Activated CD4-positive, CD25-positive, alpha-beta regulatory T cell (primary cell): ENCODE data around the gene STXBP2.

Source experiments
- DNase-seq, 4 experiments: peaks; one replicate each; lab custom pipeline; 2025; lab: John Stamatoyannopoulos, UW

Gene STXBP2

GRCh38 chr19:7636691-7637373 is at the start of gene STXBP2:
Gene STXBP2, plus strand, starts transcription at chr19:7637110. Its CDS starts 40 bp downstream, at chr19:7637150.
- peak; percentile 86 to 92 (median 88) for DNase-seq

- no peak for DNase-seq
Measured at GRCh38 chr19:7589822-7590221, 47.1 kb upstream of the STXBP2 start.

- no peak for DNase-seq
Measured at GRCh38 chr19:7590256-7590655, 46.7 kb upstream of the STXBP2 start.

- peak in 1 of 4 experiments; percentile 14 for DNase-seq
Measured at GRCh38 chr19:7595466-7596133, 41.3 kb upstream of the STXBP2 start, which contains the start of gene CAMSAP3. Gene CAMSAP3, plus strand, starts transcription at chr19:7595863. Its CDS starts 140 bp downstream, at chr19:7596003.

- no peak for DNase-seq
Measured at GRCh38 chr19:7596211-7596937, 40.5 kb upstream of the STXBP2 start.

- DNase-seq, result no peak
Measured at GRCh38 chr19:7597689-7598088, 39.2 kb upstream of the STXBP2 start.

- DNase-seq, result no peak
Measured at GRCh38 chr19:7598180-7598579, 38.7 kb upstream of the STXBP2 start.

- DNase-seq, result no peak
Measured at GRCh38 chr19:7600721-7601120, 36.2 kb upstream of the STXBP2 start.

- no peak for DNase-seq
Measured at GRCh38 chr19:7602240-7602934, 34.5 kb upstream of the STXBP2 start.

GRCh38 chr19:7602935-7603497 is 33.9 kb upstream of the STXBP2 start:
- DNase-seq, result no peak

GRCh38 chr19:7603919-7604318 is 33.0 kb upstream of the STXBP2 start:
- DNase-seq, result no peak

GRCh38 chr19:7605490-7606222 is 31.3 kb upstream of the STXBP2 start:
- no peak for DNase-seq

- DNase-seq, result no peak
Measured at GRCh38 chr19:7606289-7606688, 30.6 kb upstream of the STXBP2 start.

- no peak for DNase-seq
Measured at GRCh38 chr19:7607212-7607873, 29.6 kb upstream of the STXBP2 start.

GRCh38 chr19:7607874-7608560 is 28.9 kb upstream of the STXBP2 start:
- no peak for DNase-seq

GRCh38 chr19:7610491-7611240 is 26.2 kb upstream of the STXBP2 start:
- DNase-seq, result no peak

- no peak for DNase-seq
Measured at GRCh38 chr19:7611541-7612279, 25.2 kb upstream of the STXBP2 start.
